GM19023 (cell line): Measurements from ENCODE around the gene S100A5.
"Not testable (repeated sequence)": the region's sequence is repeated elsewhere in the genome, so short reads cannot be mapped to it uniquely, and the experiment has no call there.

Experiments
- ATAC-seq: cut with Tn5 transposase; IDR thresholded peaks from one replicate; pipeline ENCODE4 v1.9.1; 2021; ENCODE audit warnings: mild to moderate bottlenecking, moderate library complexity; ENCODE audit not compliant: unreplicated experiment

S100A5 gene

DNA sequence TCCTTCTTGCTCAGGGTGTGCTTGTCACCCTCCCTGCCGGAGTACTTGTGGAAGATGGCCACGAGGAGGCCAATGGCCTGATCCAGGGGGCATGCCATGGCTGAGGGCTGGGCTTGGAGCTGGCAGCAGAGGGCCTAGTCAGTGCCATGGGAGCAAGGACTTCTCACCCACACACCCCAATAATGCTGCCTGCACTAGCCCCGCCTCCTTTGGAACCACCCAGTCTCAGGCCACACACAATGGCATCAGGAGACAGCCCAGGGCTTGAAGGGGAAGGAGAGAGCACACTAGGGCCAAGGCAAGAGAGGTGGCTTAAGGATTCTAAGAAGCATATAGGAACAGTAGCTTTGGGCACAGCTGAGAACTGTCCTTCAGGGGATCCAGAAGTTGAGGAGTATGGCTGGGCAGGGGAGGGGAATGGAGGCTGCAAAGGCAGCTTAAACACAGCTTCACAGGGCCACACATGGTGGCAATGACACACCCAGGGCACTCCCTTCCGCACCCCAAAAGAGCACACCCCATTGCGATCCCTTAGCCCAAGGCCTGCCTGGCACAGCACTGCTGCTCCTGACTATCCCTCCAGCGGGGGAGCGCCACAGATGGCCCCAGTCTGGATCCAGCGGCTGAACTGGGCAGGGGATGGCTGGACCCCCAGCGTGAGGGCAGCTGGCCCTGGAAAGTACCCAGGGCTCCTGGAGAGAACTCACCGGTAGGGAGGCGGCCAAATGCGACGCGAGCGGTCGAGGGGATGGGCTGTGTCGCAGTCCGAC is 5.3 kb downstream of the S100A5 start, which contains the start of gene S100A6:
TSS of gene S100A6 (minus strand) at position 750 of the 770 bp plus-strand sequence. CDS start at position 98, 652 bp downstream.
- ATAC-seq = no peak

DNA sequence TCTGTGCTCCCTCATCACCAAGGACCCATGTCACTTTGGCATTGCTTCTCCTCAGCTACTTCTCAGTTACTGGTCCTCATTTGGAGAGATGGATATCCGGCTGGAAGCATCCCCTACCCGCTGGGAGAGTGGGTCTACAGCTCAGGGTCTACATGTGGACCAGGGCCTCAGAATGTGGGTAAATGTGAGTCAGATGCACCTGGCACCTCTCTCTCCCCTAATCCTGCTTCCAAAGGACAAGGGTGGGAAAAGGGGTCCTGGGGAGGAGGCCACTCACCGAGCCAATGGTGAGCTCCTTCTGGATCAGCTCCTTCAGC is 5.9 kb downstream of the S100A5 start:
- ATAC-seq = no peak

DNA sequence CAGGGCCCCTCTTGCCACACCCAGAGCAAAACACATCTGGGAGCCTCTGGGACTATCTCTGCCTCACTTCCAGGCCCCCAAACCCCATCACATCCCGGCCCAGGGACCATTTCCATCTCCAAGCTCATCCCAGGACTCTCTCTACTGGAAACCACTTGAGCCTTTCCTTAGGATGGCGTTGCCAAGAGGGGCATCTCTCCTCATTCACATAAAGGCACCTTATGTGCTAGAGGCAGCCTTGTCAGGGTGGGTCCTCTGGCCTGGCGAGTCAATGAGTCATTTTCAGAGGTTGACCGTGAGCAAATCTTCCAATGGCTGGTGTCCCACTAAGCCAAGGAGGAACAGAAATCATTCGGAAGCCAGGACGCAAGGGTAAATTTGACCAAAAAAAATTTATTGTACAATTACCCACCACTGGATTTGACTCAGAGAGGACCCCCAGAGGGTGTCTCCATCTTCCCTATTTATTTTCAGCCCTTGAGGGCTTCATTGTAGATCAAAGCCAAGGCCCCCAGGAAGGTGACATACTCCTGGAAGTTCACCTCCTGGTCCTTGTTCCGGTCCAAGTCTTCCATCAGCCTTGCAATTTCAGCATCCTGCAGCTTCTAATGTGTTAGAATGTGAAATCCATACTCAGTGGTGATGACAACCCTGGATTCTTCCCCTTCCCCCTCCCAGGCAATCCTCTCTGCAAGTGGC is 6.4 kb downstream of the S100A5 start:
- ATAC-seq = no peak

DNA sequence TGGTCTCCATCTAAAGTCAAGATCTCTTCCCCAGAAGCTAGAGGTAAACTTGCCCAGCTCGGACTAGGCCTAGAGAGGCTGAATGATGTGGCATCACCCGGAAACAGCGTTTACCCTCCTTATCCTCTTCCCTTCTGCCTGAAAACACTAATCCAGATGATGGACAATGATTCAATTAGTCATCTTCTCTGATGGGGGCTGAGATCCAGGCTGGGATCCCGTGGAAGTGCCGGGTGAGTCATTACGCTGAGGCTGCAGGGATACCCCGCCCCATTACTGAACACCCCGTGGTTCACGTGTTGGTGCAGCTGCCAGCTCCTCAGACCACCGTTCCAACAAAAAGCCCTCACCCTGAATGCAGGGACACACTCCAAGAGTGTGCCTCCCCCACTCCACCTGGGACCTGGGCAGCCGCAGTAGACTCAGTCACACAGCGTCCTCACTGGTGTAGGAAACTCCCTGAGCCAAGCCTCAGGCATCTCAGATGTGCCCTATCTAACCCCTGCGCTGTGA is 7.0 kb downstream of the S100A5 start:
- ATAC-seq = no peak

DNA sequence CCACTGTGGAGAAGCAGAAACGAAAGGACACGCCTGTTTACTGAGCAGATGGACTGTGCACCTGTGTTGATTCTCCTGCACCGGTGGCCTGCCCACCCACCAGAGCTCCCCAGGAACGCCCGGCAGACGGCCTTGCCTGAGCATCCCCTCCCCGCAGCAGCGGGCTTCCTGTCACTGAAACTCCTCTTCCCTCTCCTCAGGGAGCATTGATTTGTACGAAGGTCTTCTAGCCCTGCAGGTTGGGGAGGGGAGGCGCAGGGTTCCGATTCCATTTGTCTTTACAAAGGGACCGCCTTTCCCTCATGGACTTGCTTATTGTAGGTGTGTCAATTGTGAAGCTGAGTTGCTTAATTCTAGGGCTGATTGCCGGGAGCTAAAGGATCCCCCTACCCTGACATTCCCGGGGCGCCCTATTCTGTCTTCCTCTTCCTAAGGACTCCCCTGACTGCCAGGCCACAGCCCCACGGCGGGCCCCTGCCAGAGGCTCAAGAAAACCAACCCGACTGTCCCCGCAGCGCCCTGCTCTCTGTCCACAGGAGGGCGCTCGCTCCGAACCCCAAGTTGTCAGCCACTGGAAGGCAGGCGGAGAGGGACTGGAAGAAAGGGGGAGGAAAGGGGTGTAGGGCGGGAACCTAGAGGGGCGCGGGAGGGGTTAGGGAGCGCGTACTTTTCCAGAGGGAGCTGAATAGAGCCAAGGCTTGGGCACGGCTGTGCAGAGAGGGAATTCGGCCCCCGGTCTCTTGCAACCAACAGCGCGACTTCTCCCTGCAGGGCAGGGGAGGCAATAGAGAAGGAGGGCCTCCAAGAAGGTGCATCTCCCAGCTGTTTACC is 7.8 kb downstream of the S100A5 start:
- ATAC-seq = no peak

DNA sequence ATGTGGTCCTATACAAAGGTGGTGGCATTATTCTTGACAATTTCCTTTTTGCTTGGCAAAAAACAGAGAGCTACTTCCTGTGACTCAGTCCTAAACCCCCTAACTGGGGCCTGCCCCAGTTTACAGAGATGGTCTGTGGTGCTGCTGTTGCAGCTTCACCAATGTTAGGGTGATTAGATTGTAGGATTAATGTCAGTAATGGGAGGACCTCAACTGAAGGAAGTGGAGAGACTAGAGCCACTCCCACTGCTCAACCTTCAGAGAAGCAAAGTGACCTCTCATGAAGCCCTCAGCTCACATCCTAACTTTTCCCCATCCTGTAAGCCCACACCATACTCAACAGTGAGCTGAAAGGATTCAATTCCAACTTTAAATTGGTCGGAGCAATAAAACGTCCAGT is 8.6 kb downstream of the S100A5 start:
- no peak for ATAC-seq

DNA sequence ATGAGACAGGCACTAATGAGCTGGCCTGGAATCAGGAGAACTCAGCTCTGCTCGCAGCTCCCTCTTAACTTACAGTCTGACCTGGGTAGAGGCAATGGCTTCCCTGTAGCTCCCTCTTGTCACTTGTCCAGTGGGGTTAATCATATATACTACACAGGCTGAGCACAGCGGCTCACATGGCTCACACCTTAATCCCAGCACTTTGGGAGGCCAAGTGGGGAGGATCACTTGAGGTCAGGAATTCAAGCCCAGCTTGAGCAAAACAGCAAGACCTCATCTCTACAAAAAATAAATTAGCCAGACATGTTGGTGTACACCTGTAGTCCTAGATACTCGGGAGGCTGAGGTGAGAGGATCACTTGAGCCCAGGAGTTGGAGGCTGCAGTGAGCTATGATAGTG is 9.1 kb downstream of the S100A5 start:
- no peak for ATAC-seq

DNA sequence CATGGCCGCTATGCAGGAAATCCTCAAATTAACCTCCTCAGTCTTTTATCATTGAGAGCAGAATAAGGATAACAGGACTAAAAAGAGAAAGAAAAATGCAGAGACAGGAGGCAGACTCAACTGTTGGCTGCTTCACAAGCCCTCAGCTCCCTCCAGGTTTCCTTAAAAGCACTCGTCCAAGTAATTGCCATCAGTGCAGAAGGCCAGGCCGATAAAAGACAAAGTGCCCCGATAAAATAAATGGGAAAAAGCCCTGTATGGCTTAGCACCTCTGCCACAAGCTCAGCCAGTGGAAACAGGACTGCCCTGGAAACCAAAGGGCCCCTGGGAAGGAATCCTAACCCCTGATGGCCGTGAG is 13.1 kb downstream of the S100A5 start:
- no peak for ATAC-seq

DNA sequence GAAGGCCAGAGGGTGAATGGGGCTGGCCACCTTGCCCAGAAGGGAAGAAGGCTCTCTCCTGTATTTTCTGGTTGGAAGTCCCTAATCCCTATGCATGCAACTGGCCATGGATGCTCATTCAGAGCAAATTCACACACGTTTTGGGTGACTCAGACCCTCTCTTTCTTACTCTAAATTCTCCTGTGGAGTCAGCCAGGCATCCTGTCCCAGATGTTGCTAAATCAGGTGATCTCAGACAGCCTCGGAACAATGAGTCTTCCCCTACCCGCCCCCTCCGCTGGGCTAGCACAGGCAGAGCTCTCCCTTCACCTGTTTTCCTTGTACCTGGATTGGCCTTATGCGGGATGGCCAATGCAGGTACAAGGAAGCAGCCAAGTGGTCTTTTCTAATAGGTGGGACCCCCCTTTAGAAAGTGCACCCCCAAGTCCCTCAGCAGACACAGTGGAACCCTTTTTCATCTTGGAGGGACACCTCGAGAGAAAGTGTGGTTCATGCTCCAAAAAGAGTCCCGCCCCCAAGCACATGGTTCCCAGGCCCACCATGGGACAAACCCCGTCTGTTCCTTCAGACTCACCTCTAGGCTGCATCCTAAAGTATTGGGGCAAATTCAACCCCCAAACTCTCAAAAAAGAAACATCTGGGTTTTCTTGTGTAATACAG is 13.6 kb downstream of the S100A5 start:
- ATAC-seq = no peak

DNA sequence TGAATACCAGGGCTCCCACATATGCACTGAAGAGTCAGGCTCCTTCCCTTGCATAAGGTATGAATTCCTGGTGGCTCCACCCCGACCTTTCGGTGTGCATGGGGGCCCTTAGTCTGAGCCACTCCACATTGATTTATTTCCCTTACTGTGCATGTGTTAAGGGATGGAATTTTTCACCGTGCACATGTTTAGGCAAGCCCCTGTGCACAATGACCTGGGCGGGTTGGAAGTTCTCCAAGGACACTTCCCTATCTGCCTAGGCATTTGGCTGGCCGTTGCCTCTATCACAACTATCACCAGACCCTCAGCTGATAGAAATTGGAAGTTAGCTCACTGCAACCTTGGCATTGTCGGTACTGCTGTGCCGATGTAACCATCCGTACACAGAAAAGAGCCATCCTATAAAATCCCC is 14.6 kb downstream of the S100A5 start:
- ATAC-seq = no peak

DNA sequence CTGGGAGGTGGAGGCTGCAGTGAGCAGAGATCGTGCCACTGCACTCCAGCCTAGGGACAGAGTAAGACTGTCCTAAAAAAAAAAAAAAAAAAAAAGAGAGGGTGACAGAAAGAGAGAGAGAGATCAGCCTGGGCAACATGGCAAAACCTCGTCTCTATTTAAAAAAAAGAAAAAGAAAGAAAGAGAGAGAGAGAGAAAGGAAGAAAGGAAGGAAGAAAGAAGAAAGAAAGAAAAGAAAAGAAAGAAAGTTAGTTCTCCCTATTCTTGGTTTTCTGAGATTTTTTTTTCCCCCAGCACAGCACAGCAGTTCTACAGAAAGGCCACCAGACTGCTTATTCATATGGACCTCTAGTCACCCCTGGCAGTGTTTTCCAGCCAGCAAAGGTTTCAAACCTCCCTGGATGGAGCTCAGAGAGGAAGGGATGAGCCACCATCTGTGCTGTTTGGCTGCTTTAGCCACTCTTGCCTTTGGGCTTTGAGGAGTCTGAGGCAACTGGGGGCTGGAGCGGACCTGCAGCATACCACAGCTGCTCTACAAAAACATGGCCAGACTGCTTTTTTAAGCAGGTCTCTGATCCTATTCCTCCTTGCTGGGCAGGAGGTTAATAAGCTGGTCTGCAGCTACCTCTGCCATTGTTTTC is 15.5 kb downstream of the S100A5 start:
- ATAC-seq = no peak

DNA sequence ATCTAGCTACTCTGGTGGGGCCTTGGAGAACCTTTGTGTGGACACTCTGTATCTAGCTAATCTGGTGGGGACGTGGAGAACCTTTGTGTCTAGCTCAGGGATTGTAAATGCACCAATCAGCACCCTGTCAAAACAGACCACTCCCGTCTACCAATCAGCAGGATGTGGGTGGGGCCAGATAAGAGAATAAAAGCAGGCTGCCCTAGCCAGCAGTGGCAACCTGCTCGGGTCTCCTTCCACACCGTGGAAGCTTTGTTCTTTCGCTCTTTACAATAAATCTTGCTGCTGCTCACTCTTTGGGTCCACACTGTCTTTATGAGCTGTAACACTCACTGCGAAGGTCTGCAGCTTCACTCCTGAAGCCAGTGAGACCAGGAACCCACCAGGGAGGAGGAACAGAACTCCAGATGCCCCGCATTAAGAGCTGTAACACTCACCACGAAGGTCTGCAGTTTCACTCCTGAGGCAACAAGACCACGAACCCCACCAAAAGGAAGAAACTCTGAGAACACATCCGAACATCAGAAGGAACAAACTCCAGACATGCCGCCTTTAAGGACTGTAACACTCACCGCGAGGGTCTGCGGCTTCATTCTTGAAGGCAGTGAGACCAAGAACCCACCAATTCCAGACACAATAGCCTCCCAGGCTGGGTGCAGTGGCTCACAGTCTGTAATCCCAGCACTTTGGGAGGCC is 18.2 kb downstream of the S100A5 start:
- not testable (repeated sequence) for ATAC-seq

DNA sequence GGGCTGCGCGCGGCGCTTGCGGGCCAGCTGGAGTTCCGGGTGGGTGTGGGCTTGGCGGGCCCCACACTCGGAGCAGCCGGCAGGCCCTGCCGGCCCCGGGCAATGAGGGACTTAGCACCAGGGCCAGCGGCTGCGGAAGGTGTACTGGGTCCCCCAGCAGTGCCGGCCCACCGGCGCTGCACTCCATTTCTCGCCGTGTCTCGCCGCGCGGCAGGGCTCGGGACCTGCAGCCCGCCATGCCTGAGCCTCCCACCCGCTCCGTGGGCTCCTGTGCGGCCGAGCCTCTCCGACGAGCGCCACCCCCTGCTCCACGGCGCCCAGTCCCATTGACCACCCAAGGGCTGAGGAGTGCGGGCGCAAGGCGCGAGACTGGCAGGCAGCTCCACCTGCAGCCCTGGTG is 18.9 kb downstream of the S100A5 start:
- ATAC-seq = not testable (repeated sequence)

DNA sequence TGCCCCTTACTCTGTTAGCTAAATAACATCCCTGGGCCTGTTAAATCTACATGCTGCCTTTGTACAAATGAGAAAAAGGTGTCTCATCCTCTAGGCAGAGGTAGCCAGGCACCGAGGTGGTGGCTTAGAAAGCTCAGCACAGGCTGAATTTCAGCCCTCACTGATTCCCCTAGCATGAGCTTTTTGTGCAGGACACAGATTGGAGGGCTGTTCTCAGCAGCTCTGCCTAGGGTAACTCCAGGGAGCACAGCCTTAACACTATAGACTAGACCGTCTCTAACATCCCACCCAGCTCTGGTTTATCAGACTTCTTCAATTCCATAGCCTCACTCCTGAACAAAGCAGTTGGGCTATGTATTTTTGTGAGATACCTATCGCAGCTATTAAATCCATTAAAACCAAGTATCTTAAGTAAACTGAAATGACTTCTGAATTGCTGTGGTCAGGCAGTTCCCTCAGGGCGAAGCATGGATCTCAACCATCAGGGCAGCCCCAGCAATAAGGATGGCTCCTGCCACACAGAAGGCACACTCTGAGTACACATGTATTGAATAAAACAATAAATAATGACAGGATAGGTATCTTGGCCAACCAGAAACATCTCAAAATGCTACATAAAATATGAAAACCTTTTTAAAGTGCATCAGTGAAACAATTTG is 19.8 kb downstream of the S100A5 start:
- ATAC-seq = no peak

DNA sequence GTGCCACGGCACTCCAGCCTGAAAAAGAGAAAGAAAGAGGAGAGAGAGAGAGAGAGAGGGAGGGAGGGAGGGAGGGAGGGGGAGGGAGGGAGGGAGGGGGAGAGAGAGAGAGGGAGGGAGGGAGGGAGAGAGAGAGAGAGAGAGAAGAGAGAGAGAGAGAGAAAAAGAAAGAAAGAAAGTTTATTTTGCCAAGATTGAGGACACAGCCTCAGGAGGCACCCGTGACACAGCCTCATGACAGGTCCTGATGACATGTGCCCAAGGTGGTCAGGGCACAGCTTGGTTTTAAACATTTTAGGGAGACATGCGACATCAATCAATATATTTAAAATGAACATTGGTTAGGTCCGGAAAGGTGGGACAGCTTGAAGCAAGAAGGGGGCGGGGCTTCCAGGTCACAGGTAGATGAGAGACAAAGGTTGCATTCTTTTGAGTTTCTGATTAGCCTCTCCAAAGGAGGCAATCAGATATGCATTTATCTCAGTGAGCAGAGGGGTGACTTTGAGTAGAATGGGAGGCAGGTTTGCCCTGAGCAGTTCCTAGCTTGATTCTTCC is 20.5 kb downstream of the S100A5 start:
- ATAC-seq = not testable (repeated sequence)

DNA sequence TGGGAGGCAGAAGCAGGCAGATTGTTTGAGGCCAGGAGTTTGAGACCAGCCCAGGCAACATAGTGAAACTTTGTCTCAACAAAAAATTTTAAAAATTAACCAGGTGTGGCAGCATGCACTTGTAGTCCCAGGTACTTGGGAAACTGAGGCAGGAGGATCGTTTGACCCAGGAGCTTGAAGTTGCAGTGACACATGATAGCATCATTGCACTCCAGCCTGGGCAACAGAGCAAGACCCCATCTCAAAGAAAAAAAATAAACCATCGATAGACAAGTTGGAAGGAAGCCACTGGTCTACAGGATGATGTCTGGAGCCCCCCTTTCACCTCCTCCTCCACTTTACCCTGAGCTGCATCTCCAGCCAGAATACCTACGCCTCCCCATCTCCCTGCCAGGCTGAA is 21.5 kb downstream of the S100A5 start:
- ATAC-seq = no peak

DNA sequence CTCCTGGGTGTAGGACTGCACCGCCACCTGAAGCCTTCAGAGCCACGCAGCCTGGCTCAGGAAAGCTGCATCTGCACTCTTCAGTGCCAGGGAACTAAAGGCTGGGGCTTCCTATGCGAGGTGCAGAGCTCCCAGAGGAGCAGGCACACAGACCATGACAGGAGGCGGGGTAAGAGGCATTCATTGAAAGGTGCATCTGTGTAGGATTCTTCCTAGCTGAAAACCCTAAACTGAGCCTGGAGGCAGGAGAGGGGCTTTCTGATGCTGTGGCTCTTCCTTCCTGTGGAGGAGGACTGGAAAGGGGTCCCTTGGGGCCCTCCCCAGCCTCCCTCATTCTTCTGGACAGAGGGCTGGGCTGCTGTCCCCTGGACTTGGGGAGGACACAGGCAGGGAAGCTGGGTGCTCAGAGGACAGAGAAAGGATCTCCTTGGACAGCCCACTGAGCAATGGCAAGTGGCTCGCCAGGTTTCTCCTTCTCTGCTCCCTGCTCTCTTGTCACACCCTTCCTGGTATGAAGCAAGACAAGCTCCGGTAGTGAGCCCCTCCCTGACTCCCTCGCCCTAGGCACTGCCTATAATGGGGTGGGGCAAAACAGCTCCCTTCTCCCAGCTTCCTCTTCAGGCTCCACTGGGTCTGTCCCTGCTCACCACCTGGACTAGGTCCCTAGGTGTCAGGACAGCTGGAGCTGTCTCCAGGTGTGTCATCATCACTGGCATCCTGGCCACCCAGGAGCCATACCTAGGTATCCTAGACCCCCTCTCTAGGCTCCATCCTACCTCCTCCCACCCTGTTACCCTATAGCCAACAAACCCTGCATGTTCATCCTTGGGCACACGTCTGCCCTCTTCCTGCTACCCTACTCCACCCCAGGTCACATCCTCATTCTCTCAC is 25.0 kb downstream of the S100A5 start:
- no peak for ATAC-seq

DNA sequence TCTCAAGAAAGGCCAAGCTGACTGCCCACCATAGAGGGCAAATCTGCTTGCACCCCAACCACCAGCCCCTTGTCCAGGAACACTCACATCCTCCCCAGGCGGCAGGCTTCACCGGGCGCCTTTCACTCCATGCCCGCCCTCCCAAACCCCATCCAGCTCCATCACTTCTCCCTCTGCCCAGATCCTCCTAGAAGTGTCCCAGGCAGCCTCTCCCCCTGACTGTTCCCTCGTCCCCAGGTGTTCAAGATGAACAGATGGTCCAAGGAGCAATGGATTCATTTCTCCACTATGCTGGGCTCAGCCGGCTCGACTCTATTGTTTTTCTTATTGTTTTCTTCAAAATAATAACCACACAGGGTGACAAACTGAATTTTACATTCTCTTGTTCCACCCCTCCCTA is 27.1 kb downstream of the S100A5 start:
- no peak for ATAC-seq
